Vagina (tissue), 2 donors: ENCODE data around the gene AKAIN1.

Experiments used
- CTCF ChIP-seq, 3 experiments: fragments of 450-650 bp in 2 of 3; fragments of 200-600 bp in 1 of 3; sonication (generic) in 1 of 3; IDR thresholded peaks; one replicate each; pipeline ENCODE4 v1.5.1; 2017 to 2019; ENCODE audit warnings: antibody characterized with exemption in 3 of 3, mild to moderate bottlenecking in 2 of 3, moderate library complexity in 2 of 3
- POLR2A ChIP-seq, 2 donors: fragments of 450-650 bp; IDR thresholded peaks; one replicate each; pipeline ENCODE4 v1.6.1; 2017; ENCODE audit warnings: antibody characterized with exemption in 2 of 2, mild to moderate bottlenecking in 2 of 2, moderate library complexity in 2 of 2

GRCh38 chr18:5155907-5156287 is 41.2 kb downstream of the AKAIN1 start:
- TF ChIP-seq CTCF (IDR thresholded peaks at IDR 0.05): no peak
- TF ChIP-seq POLR2A (IDR thresholded peaks at IDR 0.05): no peak
